Transverse colon (tissue), 4 donors: ENCODE data around the gene PTPRD.

ENCODE experiments used
- CTCF ChIP-seq, 5 experiments: fragments of 200-600 bp in 3 of 5; fragments of 450-650 bp in 2 of 5; sonication (generic) in 3 of 5; IDR thresholded peaks; 1 replicate in 2 of 5; 2 replicates in 3 of 5; pipeline ENCODE4 v1.5.1; 2016 to 2017; ENCODE audit warnings: antibody characterized with exemption in 5 of 5, inconsistent platforms in 3 of 5, mild to moderate bottlenecking in 2 of 5, moderate library complexity in 1 of 5
- EP300 ChIP-seq: sonication (generic); formaldehyde crosslinking; IDR thresholded peaks from one replicate; pipeline ENCODE4 v1.6.1; 2017; ENCODE audit warnings: antibody characterized with exemption, low read depth
- POLR2A ChIP-seq: fragments of 450-650 bp; IDR thresholded peaks from one replicate; pipeline ENCODE4 v1.6.1; 2016; ENCODE audit warnings: antibody characterized with exemption, mild to moderate bottlenecking, moderate library complexity
- POLR2AphosphoS5 ChIP-seq, 3 donors: sonication (generic); formaldehyde crosslinking; IDR thresholded peaks; one replicate each; pipeline ENCODE4 v1.6.1; 2016; ENCODE audit warnings: antibody characterized with exemption in 3 of 3

GRCh38 chr9:9341203-9341602, 1271.6 kb downstream of the PTPRD start:
- no peak for TF ChIP-seq POLR2AphosphoS5 (IDR thresholded peaks at IDR 0.05)
- no peak for TF ChIP-seq CTCF (IDR thresholded peaks at IDR 0.05)
- no peak for TF ChIP-seq POLR2A
- no peak for TF ChIP-seq EP300
